ENCODE data around the gene SHC1.

GRCh38 chr1:154988058-154988954 lies 17.8 kb upstream of the SHC1 start:
- TF ChIP-seq BHLHE40 (IDR thresholded peaks at IDR 0.05; ENCODE audit: borderline replicate concordance): no peak
- TF ChIP-seq SUZ12 (IDR thresholded peaks at IDR 0.05): no peak
- no peak for TF ChIP-seq SP1 (IDR thresholded peaks at IDR 0.05)
- no peak for TF ChIP-seq FOXA1 (IDR thresholded peaks at IDR 0.05)
- TF ChIP-seq ARNT (IDR thresholded peaks at IDR 0.05): no peak
- no peak for TF ChIP-seq ZNF384 (IDR thresholded peaks at IDR 0.05)
- TF ChIP-seq HDGF (IDR thresholded peaks at IDR 0.05; ENCODE audit: borderline replicate concordance): no peak
- no peak for TF ChIP-seq FOXM1 (IDR thresholded peaks at IDR 0.05; ENCODE audit: borderline replicate concordance)
- no peak for TF ChIP-seq NFRKB (IDR thresholded peaks at IDR 0.05)
- TF ChIP-seq FOXK2 (IDR thresholded peaks at IDR 0.05): no peak

All from HEK293T (cell line).